ENCODE results near the gene IRF4.

The IRF4 gene

DNA sequence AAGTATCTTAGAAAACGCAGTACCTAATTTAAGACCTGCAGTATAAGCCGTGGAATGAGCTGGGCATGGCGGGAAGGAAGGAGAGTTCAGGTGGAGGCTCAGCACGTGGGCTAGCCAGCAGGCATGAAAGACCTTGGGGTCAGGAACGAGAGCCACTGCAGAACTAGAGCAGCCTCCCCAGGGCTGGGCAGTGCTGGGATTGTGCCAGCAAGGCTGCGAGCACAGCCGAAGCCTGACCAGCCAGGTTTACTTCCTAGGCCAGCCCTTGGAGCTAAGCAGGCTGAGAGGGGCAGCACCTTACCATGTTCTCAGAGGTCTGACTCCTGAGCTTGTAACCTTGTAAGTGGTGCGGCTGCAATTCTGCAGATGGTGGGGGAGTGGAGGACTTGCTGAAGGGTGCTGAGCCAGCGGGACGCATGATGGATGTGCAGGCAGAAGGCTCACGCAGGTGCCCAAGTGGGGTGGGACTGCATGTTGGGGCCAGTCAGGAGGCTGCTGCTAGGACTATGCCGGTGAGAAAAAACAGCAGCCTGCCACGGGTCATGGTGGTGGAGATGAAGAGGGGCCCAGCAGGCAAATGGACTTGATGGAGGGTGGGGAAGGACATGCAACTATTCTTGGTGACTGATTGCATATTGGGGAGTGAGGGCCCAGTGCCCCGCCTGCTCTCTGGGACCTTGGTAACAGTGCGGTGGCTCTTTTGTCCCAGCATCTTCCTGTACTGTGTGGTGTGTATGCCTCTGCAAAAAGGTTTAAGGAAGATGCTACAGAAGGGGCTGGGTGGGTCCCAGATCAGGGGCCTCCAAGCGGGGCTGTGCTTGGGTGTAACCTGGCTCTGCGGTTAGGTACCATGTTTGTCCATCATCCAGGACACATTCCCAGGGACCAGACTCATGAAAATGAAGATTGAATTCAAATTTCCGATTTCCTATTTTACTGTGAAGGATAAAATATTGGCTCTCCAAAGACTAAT, 37.6 kb upstream of the IRF4 start:
- no peak for DNase-seq (ENCODE audit: low read depth in 1 of 2, low spot score in 1 of 2)

GRCh38 chr6:354631-355280, 36.8 kb upstream of the IRF4 start:
- DNase-seq (ENCODE audit: low read depth in 1 of 2, low spot score in 1 of 2): no peak

- DNase-seq (ENCODE audit: low read depth in 1 of 2, low spot score in 1 of 2): no peak
These were observed 36.0 kb upstream of the IRF4 start for GRCh38 chr6:355373-356208.

DNA sequence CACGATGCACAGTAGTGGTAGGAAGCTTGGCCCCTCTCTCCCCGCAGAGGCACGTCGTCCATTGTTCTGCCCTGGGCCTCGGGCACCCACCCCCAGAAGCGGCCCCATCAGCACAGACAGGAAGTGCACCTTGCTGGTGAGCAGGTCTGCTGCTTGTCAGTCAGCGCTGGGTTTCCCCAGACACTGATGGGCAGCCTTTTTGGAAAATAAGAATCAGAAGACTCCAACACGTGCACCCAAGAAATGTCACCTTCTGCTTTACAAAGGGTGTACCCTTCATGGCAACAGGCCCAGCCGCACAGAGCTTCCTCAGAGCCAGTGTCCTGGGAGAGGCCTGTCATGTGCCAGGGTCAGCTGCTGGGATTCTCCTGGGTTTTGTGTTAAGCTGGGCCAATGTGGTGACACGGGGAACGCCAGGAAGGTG, 34.7 kb upstream of the IRF4 start:
- DNase-seq (ENCODE audit: low read depth in 1 of 2, low spot score in 1 of 2): no peak

- DNase-seq (ENCODE audit: low read depth in 1 of 2, low spot score in 1 of 2): no peak
These were observed 34.2 kb upstream of the IRF4 start for GRCh38 chr6:357261-357790.

DNA sequence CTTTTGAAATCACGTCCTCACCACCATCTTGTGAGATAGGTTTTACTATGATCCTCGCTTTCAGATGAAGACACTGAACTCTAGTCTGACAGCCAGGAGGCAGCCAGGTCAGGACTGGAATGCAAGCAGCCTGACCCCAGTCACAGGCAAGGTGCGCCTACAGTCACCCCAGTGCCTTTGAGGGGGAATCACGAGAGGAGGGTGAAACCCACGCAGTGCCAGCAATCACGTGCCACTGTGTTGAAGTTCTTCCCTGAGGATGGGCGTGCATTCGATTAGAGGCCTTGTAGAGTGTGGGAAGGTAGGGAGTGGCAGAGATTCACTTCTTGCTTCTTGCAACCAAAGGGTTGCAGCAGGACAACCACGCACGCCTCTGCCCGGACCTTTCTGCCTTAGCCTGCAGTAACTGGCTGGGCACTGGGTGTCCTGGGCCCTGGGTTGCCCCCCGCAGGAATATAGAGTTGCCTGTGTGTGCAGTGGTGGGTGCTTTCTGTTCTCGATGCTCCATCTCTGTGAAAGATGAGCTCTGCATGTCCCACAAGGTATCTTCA, 33.7 kb upstream of the IRF4 start:
- DNase-seq (ENCODE audit: low read depth in 1 of 2, low spot score in 1 of 2): no peak

- no peak for DNase-seq (ENCODE audit: low read depth in 1 of 2, low spot score in 1 of 2)
These were observed 33.1 kb upstream of the IRF4 start for GRCh38 chr6:358432-358831.

- no peak for DNase-seq (ENCODE audit: low read depth in 1 of 2, low spot score in 1 of 2)
These were observed 32.7 kb upstream of the IRF4 start for GRCh38 chr6:358847-359246.

DNA sequence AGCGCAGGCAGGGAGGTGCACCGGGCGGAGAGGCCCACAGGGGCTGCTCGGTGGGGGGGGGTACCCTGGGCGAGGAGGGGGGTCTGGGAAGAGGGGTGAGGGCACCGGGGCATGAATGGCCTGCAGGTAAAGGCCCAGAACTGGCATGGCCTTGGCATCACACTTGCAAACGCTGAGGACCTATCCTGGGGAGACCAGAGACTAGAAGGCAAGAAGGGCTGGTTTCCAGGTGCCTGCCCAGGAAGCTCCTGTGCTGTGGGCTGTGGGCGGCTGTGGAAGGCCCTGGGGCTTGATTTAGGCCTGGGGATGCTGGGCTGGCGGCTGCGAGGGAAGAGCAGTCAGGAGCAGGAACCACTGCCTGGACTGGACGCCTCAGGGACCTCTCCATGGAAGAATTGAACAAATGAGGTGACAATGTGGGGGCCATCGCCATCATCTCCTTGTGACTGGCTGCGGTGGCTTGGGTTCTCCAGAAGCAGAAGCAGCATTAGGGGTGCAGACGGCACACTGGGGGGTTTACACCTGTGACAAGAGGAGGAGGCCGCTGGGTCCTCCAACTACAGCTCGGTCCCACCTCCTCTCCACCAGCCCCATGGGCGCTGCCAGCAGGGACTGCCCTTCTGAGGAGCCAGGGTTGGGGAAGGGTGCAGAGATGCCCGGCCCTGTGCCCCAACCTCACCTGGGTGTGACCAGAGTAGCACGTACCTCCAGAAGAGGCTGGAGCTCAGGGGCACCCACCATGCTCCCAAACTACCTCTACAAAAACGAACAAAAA, 32.1 kb upstream of the IRF4 start:
- no peak for DNase-seq (ENCODE audit: low read depth in 1 of 2, low spot score in 1 of 2)

- no peak for DNase-seq (ENCODE audit: low read depth in 1 of 2, low spot score in 1 of 2)
These were observed 31.2 kb upstream of the IRF4 start for GRCh38 chr6:360349-360748.

- DNase-seq (ENCODE audit: low read depth in 1 of 2, low spot score in 1 of 2): no peak
These were observed 30.7 kb upstream of the IRF4 start for GRCh38 chr6:360764-361373.

- no peak for DNase-seq (ENCODE audit: low read depth in 1 of 2, low spot score in 1 of 2)
These were observed 30.0 kb upstream of the IRF4 start for GRCh38 chr6:361411-362132.

- no peak for DNase-seq (ENCODE audit: low read depth in 1 of 2, low spot score in 1 of 2)
These were observed 29.2 kb upstream of the IRF4 start for GRCh38 chr6:362231-362923.

DNA sequence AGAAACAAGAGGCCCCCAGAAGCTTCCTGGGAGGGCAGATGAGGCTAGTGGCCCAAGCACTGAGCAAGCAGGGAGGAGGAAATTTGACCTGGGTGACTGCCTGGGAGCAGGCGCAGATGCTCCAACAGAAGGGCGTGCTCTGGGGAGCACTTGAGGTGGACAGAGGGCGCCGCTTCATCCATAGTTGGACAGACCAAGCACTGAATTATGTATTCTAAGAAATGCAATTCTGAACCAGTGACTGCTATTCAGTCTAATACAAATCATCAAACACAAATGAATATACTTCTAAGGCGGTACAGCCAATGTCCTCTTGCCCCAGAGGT, 28.7 kb upstream of the IRF4 start:
- DNase-seq (ENCODE audit: low read depth in 1 of 2, low spot score in 1 of 2): no peak

- no peak for DNase-seq (ENCODE audit: low read depth in 1 of 2, low spot score in 1 of 2)
These were observed 28.3 kb upstream of the IRF4 start for GRCh38 chr6:363291-363690.

- no peak for DNase-seq (ENCODE audit: low read depth in 1 of 2, low spot score in 1 of 2)
These were observed 27.6 kb upstream of the IRF4 start for GRCh38 chr6:363909-364308.

GRCh38 chr6:364609-365540, 26.7 kb upstream of the IRF4 start:
- DNase-seq (ENCODE audit: low read depth in 1 of 2, low spot score in 1 of 2): no peak

DNA sequence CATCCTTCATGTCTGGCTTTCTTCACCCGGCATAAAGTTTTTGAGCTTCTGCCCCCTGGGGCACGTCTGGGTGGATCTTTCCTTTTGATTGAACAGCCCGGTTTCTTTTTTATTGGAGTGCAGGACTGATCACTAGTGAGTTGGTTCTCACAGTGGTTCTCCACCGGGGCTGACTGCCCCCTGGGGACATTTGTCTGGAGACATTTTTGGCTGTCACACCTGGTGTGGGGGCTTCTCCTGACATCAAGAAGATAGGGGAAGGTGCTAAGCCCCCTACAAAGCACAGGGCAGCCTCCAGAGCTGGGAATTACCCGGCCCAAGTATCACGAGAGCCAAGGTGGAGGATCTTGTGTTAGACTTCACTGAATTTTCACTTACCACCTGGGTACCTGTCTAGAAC, 25.7 kb upstream of the IRF4 start:
- no peak for DNase-seq (ENCODE audit: low read depth in 1 of 2, low spot score in 1 of 2)
